Measurements from ENCODE around the gene PARVG.

PARVG gene

GRCh38 chr22:44206696-44207095 is 26.0 kb downstream of the PARVG start:
- in situ Hi-C loops (cut with HindIII; ENCODE audit: low sequenced_read_pairs): no loop called here
- TF ChIP-seq, protein P1, sequence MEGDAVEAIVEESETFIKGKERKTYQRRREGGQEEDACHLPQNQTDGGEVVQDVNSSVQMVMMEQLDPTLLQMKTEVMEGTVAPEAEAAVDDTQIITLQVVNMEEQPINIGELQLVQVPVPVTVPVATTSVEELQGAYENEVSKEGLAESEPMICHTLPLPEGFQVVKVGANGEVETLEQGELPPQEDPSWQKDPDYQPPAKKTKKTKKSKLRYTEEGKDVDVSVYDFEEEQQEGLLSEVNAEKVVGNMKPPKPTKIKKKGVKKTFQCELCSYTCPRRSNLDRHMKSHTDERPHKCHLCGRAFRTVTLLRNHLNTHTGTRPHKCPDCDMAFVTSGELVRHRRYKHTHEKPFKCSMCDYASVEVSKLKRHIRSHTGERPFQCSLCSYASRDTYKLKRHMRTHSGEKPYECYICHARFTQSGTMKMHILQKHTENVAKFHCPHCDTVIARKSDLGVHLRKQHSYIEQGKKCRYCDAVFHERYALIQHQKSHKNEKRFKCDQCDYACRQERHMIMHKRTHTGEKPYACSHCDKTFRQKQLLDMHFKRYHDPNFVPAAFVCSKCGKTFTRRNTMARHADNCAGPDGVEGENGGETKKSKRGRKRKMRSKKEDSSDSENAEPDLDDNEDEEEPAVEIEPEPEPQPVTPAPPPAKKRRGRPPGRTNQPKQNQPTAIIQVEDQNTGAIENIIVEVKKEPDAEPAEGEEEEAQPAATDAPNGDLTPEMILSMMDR (IDR thresholded peaks at IDR 0.05; ENCODE audit: low read depth, low read length): no peak
- DNase-seq (ENCODE audit: low read depth, low spot score): no peak
- no peak overlapping the region for H3K4me3 ChIP-seq (ENCODE audit: low read depth, low read length)

- no peak for DNase-seq (ENCODE audit: low read depth, low spot score)
- no peak overlapping the region for H3K4me3 ChIP-seq (ENCODE audit: low read depth, low read length)
- in situ Hi-C loops (cut with HindIII; ENCODE audit: low sequenced_read_pairs): no loop called here
- TF ChIP-seq, protein P1 (IDR thresholded peaks at IDR 0.05; ENCODE audit: low read depth, low read length): no peak
Measured at GRCh38 chr22:44207173-44207980, 26.7 kb downstream of the PARVG start.

- in situ Hi-C loops (cut with HindIII; ENCODE audit: low sequenced_read_pairs): no loop called here
- TF ChIP-seq, protein P1 (IDR thresholded peaks at IDR 0.05; ENCODE audit: low read depth, low read length): no peak
- DNase-seq (ENCODE audit: low read depth, low spot score): no peak
- no peak overlapping the region for H3K4me3 ChIP-seq (ENCODE audit: low read depth, low read length)
Measured at GRCh38 chr22:44207981-44208317, 27.2 kb downstream of the PARVG start.

- TF ChIP-seq, protein P1 (IDR thresholded peaks at IDR 0.05; ENCODE audit: low read depth, low read length): no peak
- no peak for DNase-seq (ENCODE audit: low read depth, low spot score)
- H3K4me3 ChIP-seq (ENCODE audit: low read depth, low read length): no peak overlapping the region
- in situ Hi-C loops (cut with HindIII; ENCODE audit: low sequenced_read_pairs): no loop called here
Measured at GRCh38 chr22:44209343-44209742, 28.6 kb downstream of the PARVG start.

DNA sequence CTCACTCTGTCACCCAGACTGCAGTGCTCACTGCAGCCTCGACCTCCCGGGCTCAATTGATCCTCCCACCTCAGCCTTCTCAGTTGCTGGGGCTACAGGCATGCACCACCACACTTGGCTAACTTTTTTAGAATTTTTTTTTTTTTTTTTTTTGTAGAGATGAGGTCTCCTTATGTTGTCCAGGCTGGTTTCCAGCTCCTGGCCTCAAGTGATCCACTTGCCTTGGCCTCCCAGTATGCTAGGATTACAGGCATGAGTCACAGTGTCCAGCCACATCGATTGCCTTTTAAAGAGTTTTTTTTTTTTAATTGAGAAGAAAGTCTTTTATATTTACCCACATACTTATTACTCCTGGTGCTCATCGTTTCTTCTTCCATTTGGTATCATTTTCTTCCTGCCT is 30.0 kb downstream of the PARVG start:
- TF ChIP-seq, protein P1 (IDR thresholded peaks at IDR 0.05; ENCODE audit: low read depth, low read length): no peak
- no peak overlapping the region for H3K4me3 ChIP-seq (ENCODE audit: low read depth, low read length)
- peak; percentile 27 for DNase-seq (ENCODE audit: low read depth, low spot score)
- in situ Hi-C loops (cut with HindIII; ENCODE audit: low sequenced_read_pairs): no loop called here

DNA sequence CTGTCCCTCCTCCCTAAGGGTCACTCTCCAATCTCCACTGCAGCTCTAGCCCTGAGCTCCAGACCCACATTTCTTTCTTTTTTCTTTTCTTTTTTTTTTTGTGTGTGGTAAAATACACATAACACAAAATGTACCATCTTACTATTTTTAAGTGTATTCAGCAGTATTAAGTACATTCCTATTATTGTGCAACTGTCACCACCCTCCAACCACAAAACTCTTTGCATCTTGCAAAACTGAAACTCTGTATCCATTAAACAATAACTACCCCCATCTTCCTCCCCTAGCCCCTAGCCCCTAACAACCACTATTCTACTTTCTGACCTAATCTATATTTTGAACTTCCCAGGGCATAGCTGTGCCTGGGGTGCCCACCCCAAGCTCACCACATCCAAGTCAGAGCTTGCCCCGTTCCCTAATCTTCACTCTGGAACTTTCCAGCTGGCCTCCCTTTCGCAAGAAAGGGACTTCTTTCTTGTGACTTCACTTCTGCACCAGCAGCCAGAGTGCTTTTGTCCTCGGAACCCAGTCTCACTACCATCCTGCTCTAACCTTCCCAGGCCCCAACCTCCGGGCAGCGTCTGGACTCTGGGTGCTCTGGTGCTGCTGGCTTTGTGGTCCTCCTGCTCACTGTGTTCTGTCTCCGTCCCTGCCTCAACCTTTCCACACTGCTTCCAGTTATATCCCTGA is 30.7 kb downstream of the PARVG start:
- in situ Hi-C loops (cut with HindIII; ENCODE audit: low sequenced_read_pairs): no loop called here
- H3K4me3 ChIP-seq (ENCODE audit: low read depth, low read length): no peak overlapping the region
- no peak for DNase-seq (ENCODE audit: low read depth, low spot score)
- TF ChIP-seq, protein P1 (IDR thresholded peaks at IDR 0.05; ENCODE audit: low read depth, low read length): no peak
